NCI-H460 (cell line): ENCODE data around the gene EHMT2. TPM values are rescaled to one million over a fixed set of nuclear protein-coding genes. Genes with fewer than 3 reads are reported as not detected.
A peak's percentile ranks its signal among the peaks of the same experiment; 100 is the strongest.
"Not testable (repeated sequence)": the region's sequence is repeated elsewhere in the genome, so short reads cannot be mapped to it uniquely, and the experiment has no call there.

Experiments used
- DNase-seq: peaks from one replicate; pipeline ENCODE4 v3.0.0-alpha.2; 2016; ENCODE audit warnings: low read depth; ENCODE audit errors: extremely low read depth
- small RNA-seq, 2 experiments: library from RNA; depleted of rRNA; stranded (forward); fragments of <200 nt; gene quantifications; one replicate each; pipeline ENCODE3, GENCODE V24; 2014
- total RNA-seq: library from RNA; depleted of rRNA; stranded (reverse); fragments of >200 nt; shearing (Covaris generic); gene quantifications from 2 replicates; pipeline ENCODE4 v1.2.3, GENCODE V29; 2014; rRNA removed

Gene EHMT2
- total RNA-seq, 1 experiment from 2014 or later: 19.9 TPM

- DNase-seq: no peak
These were observed 53.0 kb downstream of the EHMT2 start for GRCh38 chr6:31844507-31844906.

DNA sequence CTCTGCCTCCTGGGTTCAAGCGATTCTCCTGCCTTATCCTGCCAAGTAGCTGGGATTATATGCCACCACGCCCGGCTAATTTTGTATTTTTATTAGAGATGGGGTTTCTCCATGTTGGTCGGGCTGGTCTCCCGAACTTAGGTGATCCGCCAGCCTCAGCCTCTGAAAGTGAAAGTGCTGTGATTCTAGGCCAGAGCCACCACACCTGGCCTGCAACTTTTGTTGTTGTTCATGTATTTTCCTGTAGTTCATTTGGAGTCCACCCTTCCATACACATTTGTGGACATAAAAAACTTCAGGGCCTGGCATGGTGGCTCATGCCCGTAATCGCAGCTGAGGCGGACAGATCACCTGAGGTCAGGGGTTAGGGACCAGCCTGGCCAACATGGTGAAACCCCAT lies 55.4 kb downstream of the EHMT2 start:
- DNase-seq: no peak

DNA sequence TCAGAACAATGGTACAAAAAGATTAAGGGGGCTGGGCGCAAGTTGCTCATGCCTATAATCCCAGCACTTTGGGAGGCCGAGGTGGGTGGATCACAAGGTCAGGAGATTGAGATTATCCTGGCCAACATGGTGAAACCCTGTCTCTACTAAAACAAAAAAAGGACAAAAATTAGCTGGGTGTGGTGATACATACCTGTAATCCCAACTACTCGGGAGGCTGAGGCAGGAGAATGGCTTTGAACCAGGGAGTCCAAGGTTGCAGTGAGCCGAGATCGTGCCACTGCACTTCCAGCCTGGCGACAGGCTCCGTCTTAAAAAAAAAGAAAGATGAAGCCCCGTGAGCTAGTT lies 57.7 kb downstream of the EHMT2 start:
- DNase-seq: not testable (repeated sequence)

GRCh38 chr6:31838968-31839367 lies 58.5 kb downstream of the EHMT2 start:
- no peak for DNase-seq

DNA sequence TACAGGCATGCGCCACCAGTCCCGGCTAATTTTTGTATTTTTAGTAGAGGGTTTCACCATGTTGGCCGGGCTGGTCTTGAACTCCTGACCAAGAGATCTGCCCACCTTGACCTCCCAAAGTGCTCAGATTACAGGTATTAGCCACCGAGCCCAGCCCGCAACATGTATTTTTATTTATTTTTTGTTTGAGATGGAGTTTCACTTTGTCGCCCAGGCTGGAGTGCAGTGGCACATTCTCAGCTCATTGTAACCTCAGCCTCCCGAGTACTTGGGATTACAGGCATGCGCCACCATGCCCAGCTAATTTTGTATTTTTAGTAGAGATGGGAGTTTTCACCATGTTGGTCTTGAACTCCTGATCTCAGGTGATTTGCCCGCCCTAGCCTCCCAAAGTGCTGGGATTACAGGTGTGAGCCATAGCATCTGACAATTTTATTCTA lies 59.4 kb downstream of the EHMT2 start:
- not testable (repeated sequence) for DNase-seq

- no peak for DNase-seq
These were observed 60.0 kb downstream of the EHMT2 start for GRCh38 chr6:31837369-31838113.

GRCh38 chr6:31836474-31837368 lies 60.8 kb downstream of the EHMT2 start:
- DNase-seq: no peak

DNA sequence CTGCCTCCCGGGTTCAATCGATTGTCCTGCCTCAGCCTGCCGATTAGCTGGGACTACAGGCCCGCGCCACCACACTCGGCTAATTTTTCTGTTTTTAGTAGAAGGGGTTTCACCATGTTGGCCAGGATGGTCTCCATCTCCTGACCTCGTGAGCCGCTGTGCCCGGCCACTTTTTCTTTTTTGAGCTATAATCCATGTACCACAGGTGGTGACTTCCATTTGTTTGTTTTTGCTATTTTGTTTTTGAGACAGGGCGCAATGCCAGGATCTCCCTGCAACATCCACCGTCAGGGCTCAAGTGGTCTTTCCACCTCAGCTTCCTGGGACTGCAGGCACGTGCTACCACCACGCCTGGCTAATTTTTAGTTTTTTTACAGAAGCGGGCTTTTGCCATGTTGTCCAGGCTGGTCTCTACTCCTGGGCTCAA lies 61.4 kb downstream of the EHMT2 start:
- DNase-seq: no peak

DNA sequence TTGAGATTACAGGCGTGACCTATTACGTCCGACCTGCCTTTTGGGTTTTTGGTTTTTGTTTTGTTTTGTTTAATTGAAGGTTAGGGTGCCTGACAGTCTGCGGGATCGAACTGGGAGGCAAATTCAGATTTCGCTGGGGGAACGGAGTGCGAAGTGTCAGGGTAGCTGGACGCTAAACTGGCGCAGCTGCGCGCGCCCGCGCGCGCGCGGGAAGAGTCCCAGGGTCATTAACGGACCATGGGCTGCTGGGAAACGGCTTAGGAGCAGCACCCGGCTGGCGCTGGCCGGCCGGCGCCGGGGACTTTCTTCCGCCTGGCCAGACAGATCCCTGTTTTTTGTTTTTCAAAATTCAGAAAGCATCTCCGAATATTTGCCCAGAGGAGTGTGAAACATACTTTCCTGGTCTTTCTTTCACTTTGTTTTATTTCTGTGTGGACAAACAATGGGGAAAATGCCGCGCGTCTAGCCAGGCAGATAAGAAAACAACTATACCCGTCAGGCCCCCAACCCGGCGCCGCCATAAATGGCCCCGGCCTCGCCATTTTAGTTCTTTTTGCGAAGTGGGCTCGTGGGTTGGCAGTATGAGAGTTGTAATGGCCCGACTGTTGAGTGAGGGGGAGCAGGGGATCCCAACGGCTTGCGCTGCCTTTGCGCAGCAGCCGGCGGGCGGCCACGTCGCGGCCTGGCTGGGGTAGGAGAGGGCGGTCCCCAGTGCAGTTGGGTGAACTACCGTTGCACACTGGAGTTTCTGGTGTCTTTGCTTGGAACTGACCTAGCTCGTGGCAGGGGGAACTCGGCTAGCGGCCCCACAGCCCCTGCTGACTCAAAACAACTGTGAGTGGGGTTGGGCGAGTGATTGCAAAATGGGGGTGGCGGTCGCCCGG lies 62.9 kb downstream of the EHMT2 start:
- DNase-seq: peak; percentile 81

DNA sequence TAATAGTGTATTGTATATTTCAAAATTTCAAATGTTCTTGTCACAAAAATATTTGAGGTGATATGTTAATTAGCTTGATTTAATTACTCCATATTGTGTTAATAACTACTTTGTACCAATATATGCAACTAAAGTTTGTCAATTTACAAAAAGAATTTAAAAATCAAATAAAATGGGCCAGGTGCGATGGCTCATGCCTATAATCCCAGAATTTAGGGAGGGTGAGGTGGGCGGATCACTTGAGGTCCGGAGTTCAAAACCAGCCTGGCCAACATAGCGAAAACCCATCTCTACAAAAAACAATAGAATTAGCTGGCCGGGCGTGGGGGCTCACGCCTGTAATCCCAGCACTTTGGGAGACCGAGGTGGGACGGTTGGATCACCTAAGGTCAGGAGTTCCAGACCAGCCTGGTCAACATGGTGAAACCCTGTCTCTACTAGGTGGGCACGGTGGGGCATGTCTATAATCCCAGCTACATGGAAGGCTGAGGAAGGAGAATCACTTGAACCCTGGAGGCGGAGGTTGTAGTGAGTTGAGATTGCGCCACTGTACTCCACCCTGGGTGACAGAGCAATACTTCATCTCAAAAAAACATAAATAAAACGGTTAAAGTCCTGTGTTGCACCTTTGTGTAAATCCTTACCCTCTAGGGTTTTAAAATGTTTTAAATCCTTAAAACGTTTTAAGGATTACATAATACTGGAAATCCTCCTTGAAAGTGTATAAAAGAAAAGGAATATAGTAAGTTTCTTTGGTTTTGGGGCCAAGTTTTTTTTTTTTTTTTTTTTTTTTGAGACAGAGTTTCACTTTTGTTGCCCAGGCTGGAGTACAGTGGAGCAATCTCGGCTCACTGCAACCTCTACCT lies 65.9 kb downstream of the EHMT2 start:
- DNase-seq: no peak

GRCh38 chr6:31830886-31831335 lies 66.6 kb downstream of the EHMT2 start:
- no peak for DNase-seq

Small RNAs within 50 kb of the gene (small RNA-seq; reads per million reads assigned to genes)
- gene AL645922.1 (0 reads per million in 2 experiments), gene SNORD48 (85.7 to 474 reads per million in 2 experiments), gene SNORD52 (0 reads per million in 2 experiments)

Other genes with a start within 250 kb of the EHMT2 start
- gene BAG6, start 245.0 kb downstream of the EHMT2 start, total RNA-seq: 113 and 133 TPM in 2 replicates
- 2.4 and 2.8 TPM in 2 replicates for gene APOM, start 241.8 kb downstream of the EHMT2 start, total RNA-seq
- 10.1 and 10.9 TPM in 2 replicates for gene C6orf47, start 236.9 kb downstream of the EHMT2 start, total RNA-seq
- gene GPANK1, start 232.7 kb downstream of the EHMT2 start, total RNA-seq: 11.6 and 11.7 TPM in 2 replicates
- 110 and 131 TPM in 2 replicates for gene CSNK2B, start 231.6 kb downstream of the EHMT2 start, total RNA-seq
- 1.9 and 2.8 TPM in 2 replicates for gene LY6G5B, start 227.7 kb downstream of the EHMT2 start, total RNA-seq
- 0.95 and 1.3 TPM in 2 replicates for gene LY6G5C, start 216.6 kb downstream of the EHMT2 start, total RNA-seq
- 40.5 and 55.7 TPM in 2 replicates for gene ABHD16A, start 194.4 kb downstream of the EHMT2 start, total RNA-seq
- gene LY6G6F, start 190.8 kb downstream of the EHMT2 start, total RNA-seq: not detected in 2 replicates
- gene LY6G6D, start 182.3 kb downstream of the EHMT2 start, total RNA-seq: not detected in 2 replicates
- not detected in 2 replicates for gene LY6G6C, start 176.0 kb downstream of the EHMT2 start, total RNA-seq
- not detected in 2 replicates for gene MPIG6B, start 174.3 kb downstream of the EHMT2 start, total RNA-seq
- 16.4 and 19.1 TPM in 2 replicates for gene DDAH2, start 168.4 kb downstream of the EHMT2 start, total RNA-seq
- gene CLIC1, start 161.2 kb downstream of the EHMT2 start, total RNA-seq: 376 and 448 TPM in 2 replicates
- gene MSH5, start 157.7 kb downstream of the EHMT2 start, total RNA-seq: 18.6 and 19.8 TPM in 2 replicates
- 2.8 and 4.7 TPM in 2 replicates for gene SAPCD1, start 135.0 kb downstream of the EHMT2 start, total RNA-seq
- 0.47 and 0.81 TPM in 2 replicates for gene VWA7, start 120.4 kb downstream of the EHMT2 start, total RNA-seq
- gene VARS1, start 101.9 kb downstream of the EHMT2 start, total RNA-seq: 42.1 and 46.7 TPM in 2 replicates
- 62.6 and 64.3 TPM in 2 replicates for gene LSM2, start 90.7 kb downstream of the EHMT2 start, total RNA-seq
- 0.82 and 1.0 TPM in 2 replicates for gene HSPA1L, start 82.4 kb downstream of the EHMT2 start, total RNA-seq
- 43.3 and 46.7 TPM in 2 replicates for gene HSPA1A, start 82.2 kb downstream of the EHMT2 start, total RNA-seq
- gene HSPA1B, start 70.0 kb downstream of the EHMT2 start, total RNA-seq: 58.3 and 60.4 TPM in 2 replicates
- gene NEU1, start 34.9 kb downstream of the EHMT2 start, total RNA-seq: 24.6 and 25.2 TPM in 2 replicates
- 0.07 TPM in 1 of 2 replicates, not detected in the other for gene SLC44A4, start 18.7 kb downstream of the EHMT2 start, total RNA-seq
- 1.8 and 2.8 TPM in 2 replicates for gene ZBTB12, start 4.4 kb upstream of the EHMT2 start, total RNA-seq
- 0.20 and 0.69 TPM in 2 replicates for gene C2, start 30.0 kb upstream of the EHMT2 start, total RNA-seq
- gene CFB, start 48.4 kb upstream of the EHMT2 start, total RNA-seq: not detected in 2 replicates
- 105 and 108 TPM in 2 replicates for gene NELFE, start 61.3 kb upstream of the EHMT2 start, total RNA-seq
- gene SKIC2, start 61.5 kb upstream of the EHMT2 start, total RNA-seq: 22.1 and 24.1 TPM in 2 replicates
- 19.4 and 21.1 TPM in 2 replicates for gene DXO, start 74.4 kb upstream of the EHMT2 start, total RNA-seq
- gene C4A, start 84.4 kb upstream of the EHMT2 start, total RNA-seq: 0.42 and 0.81 TPM in 2 replicates
- gene C4B, start 117.1 kb upstream of the EHMT2 start, total RNA-seq: 0.69 and 0.87 TPM in 2 replicates
- gene CYP21A2, start 140.7 kb upstream of the EHMT2 start, total RNA-seq: not detected in 2 replicates
- gene TNXB, start 211.6 kb upstream of the EHMT2 start, total RNA-seq: 22.2 and 24.6 TPM in 2 replicates
- 20.7 and 26.2 TPM in 2 replicates for gene ATF6B, start 230.5 kb upstream of the EHMT2 start, total RNA-seq
- gene FKBPL, start 232.6 kb upstream of the EHMT2 start, total RNA-seq: 4.9 and 5.7 TPM in 2 replicates